Lower leg skin (tissue), 3 donors: ENCODE data around the gene JCAD.

Experiments used
- CTCF ChIP-seq, 3 donors: fragments of 450-650 bp; IDR thresholded peaks; one replicate each; pipeline ENCODE4 v1.5.1; 2016; ENCODE audit warnings: antibody characterized with exemption in 3 of 3, mild to moderate bottlenecking in 3 of 3, moderate library complexity in 2 of 3
- POLR2A ChIP-seq, 2 donors: fragments of 450-650 bp; IDR thresholded peaks; one replicate each; pipeline ENCODE4 v1.6.1; 2016 to 2017; ENCODE audit warnings: antibody characterized with exemption in 2 of 2, mild to moderate bottlenecking in 1 of 2, moderate library complexity in 1 of 2

GRCh38 chr10:30068492-30069223, 9.3 kb upstream of the JCAD start:
- no peak for TF ChIP-seq POLR2A (IDR thresholded peaks at IDR 0.05)
- TF ChIP-seq CTCF (IDR thresholded peaks at IDR 0.05), result no peak
